Right renal pelvis (tissue), 4 donors: ENCODE data around the gene PRKCZ. TPM values are rescaled to one million over a fixed set of nuclear protein-coding genes. Genes with fewer than 3 reads are reported as not detected.

Experiments
- DNase-seq, 4 donors: peaks; one replicate each; pipeline ENCODE4 v3.0.0-alpha.2; 2013; ENCODE audit warnings: low read depth in 4 of 4, low spot score in 3 of 4, missing footprints in 1 of 4
- polyA plus RNA-seq, 4 donors: library from polyadenylated mRNA; unstranded; fragments of 120-200 nt; gene quantifications; one replicate each; pipeline ENCODE4 v1.2.1, GENCODE V29; 2013; ENCODE audit not compliant: insufficient read length in 4 of 4

Gene PRKCZ
- polyA plus RNA-seq, 4 donors = 32.8 to 37.0 (median 34.0) TPM

- DNase-seq = no peak
These were observed 48.9 kb downstream of the PRKCZ start for GRCh38 chr1:2098839-2099785.

GRCh38 chr1:2099886-2100779 is 49.9 kb downstream of the PRKCZ start:
- no peak for DNase-seq

GRCh38 chr1:2100780-2101108 is 50.5 kb downstream of the PRKCZ start:
- no peak for DNase-seq

GRCh38 chr1:2101531-2101930 is 51.3 kb downstream of the PRKCZ start:
- no peak for DNase-seq

GRCh38 chr1:2101946-2102345 is 51.7 kb downstream of the PRKCZ start:
- DNase-seq = no peak

- DNase-seq = no peak
These were observed 52.5 kb downstream of the PRKCZ start for GRCh38 chr1:2102753-2103152.

- DNase-seq = no peak
These were observed 53.2 kb downstream of the PRKCZ start for GRCh38 chr1:2103266-2103900.

GRCh38 chr1:2103901-2104590 is 53.8 kb downstream of the PRKCZ start:
- DNase-seq = no peak

- no peak for DNase-seq
These were observed 54.6 kb downstream of the PRKCZ start for GRCh38 chr1:2104621-2105427.

GRCh38 chr1:2105781-2106524 is 55.7 kb downstream of the PRKCZ start:
- no peak for DNase-seq

- no peak for DNase-seq
These were observed 56.6 kb downstream of the PRKCZ start for GRCh38 chr1:2106659-2107405.

GRCh38 chr1:2107586-2108212 is 57.5 kb downstream of the PRKCZ start:
- DNase-seq = no peak

- DNase-seq = no peak
These were observed 58.1 kb downstream of the PRKCZ start for GRCh38 chr1:2108213-2108876.

GRCh38 chr1:2108877-2109580 is 58.8 kb downstream of the PRKCZ start:
- DNase-seq = no peak

GRCh38 chr1:2109581-2110021 is 59.4 kb downstream of the PRKCZ start:
- DNase-seq = no peak

- DNase-seq = no peak
These were observed 60.1 kb downstream of the PRKCZ start for GRCh38 chr1:2110191-2110737.
